ENCODE data around the gene P2RY14.

DNA sequence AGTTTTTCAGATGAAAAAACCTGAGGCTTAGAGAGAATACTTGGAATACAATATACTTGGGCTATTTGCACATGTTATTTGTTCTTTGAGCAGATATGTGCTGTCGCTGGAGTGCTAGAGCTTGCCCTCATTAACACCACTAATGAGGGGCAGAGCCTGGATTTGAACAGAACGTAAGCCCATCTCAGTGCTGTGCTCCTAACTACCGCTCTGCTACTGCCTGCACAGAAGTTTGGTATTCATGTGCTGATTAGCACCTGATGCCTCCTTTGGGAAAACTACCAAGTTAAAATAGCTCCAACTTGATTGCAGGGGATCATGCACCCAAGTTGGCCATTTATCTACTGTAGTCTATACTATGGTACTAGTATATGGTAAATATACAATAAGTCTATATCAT lies 34.6 kb upstream of the P2RY14 start:
- TF ChIP-seq CTCF (IDR thresholded peaks at IDR 0.05) (no peak), NFYB (CRISPR knock-in tag; conservative IDR thresholded peaks at IDR 0.05; ENCODE audit: low read depth) (no peak), ZNF396 (CRISPR knock-in tag; IDR thresholded peaks at IDR 0.05; ENCODE audit: borderline replicate concordance) (no peak), EMX1 (CRISPR knock-in tag; IDR thresholded peaks at IDR 0.05) (no peak)
